ENCODE data around the gene TENM3.

DNA sequence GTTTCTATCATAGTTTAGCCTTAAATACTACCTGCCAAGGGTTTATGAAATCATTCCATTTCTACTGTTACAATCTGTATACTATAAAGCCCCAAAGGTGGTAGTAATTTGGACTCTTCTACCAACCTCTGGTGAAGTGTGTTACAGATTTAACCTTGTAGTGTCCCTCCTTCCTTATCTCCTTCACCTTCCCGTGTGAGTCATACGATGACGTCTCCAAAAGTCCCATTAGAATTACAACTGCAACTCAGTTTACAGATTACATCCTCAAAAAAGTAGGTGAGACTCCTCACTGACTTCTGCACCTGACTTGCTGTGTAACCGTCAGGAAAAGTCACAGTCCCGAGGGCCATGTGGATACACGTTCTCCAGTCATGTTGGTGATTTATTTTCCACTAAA, 455.0 kb downstream of the TENM3 start:
- TF ChIP-seq, protein P1, sequence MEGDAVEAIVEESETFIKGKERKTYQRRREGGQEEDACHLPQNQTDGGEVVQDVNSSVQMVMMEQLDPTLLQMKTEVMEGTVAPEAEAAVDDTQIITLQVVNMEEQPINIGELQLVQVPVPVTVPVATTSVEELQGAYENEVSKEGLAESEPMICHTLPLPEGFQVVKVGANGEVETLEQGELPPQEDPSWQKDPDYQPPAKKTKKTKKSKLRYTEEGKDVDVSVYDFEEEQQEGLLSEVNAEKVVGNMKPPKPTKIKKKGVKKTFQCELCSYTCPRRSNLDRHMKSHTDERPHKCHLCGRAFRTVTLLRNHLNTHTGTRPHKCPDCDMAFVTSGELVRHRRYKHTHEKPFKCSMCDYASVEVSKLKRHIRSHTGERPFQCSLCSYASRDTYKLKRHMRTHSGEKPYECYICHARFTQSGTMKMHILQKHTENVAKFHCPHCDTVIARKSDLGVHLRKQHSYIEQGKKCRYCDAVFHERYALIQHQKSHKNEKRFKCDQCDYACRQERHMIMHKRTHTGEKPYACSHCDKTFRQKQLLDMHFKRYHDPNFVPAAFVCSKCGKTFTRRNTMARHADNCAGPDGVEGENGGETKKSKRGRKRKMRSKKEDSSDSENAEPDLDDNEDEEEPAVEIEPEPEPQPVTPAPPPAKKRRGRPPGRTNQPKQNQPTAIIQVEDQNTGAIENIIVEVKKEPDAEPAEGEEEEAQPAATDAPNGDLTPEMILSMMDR (IDR thresholded peaks at IDR 0.05; ENCODE audit: poor library complexity): no peak
- no peak for TF ChIP-seq EZH2 (IDR thresholded peaks at IDR 0.05; ENCODE audit: borderline replicate concordance)
- TF ChIP-seq EZH2phosphoT487 (IDR thresholded peaks at IDR 0.05; ENCODE audit: low read depth, severe bottlenecking, unreplicated experiment): no peak

All from hepatocyte (in vitro differentiated cells).